Astrocyte (in vitro differentiated cells and primary cell): ENCODE data around the gene COQ9. TPM values are rescaled to one million over a fixed set of nuclear protein-coding genes. Genes with fewer than 3 reads are reported as not detected.

ENCODE experiments used
- DNase-seq: peaks from one replicate; pipeline ENCODE4 v3.0.0-alpha.2; 2010; ENCODE audit warnings: low read depth
- FAIRE-seq: peaks from 2 replicates; lab custom pipeline; 2011; peaks lifted over from hg19 to GRCh38; lab: Jason Lieb, UNC
- H2AFZ ChIP-seq: 2 replicates; pipeline ENCODE4 v1.6.0; 2012; ENCODE audit warnings: low read depth, low read length, inconsistent platforms
- H3K27ac ChIP-seq: 2 replicates; pipeline ENCODE4 v1.5.1; 2011; ENCODE audit warnings: low read depth, low read length, inconsistent platforms
- H3K27me3 ChIP-seq: 2 replicates; pipeline ENCODE4 v1.6.0; 2011; ENCODE audit warnings: low read length, inconsistent platforms; ENCODE audit not compliant: insufficient read depth
- H3K36me3 ChIP-seq: 2 replicates; pipeline ENCODE4 v1.5.1; 2011; ENCODE audit warnings: low read length, inconsistent platforms; ENCODE audit not compliant: insufficient read depth
- H3K4me1 ChIP-seq: 2 replicates; pipeline ENCODE4 v1.5.1; 2011; ENCODE audit warnings: low read length, inconsistent platforms; ENCODE audit not compliant: insufficient read depth
- H3K4me2 ChIP-seq: 2 replicates; pipeline ENCODE4 v1.6.0; 2012; ENCODE audit warnings: low read length, inconsistent platforms
- H3K4me3 ChIP-seq: 2 replicates; pipeline ENCODE4 v1.5.1; 2011; ENCODE audit warnings: low read depth, mild to moderate bottlenecking, low read length, inconsistent platforms; ENCODE audit not compliant: insufficient read depth
- H3K79me2 ChIP-seq: 2 replicates; pipeline ENCODE4 v1.6.0; 2012; ENCODE audit warnings: mild to moderate bottlenecking, low read length, inconsistent platforms; ENCODE audit not compliant: insufficient read depth
- H3K9ac ChIP-seq: 2 replicates; pipeline ENCODE4 v1.6.0; 2012; ENCODE audit warnings: mild to moderate bottlenecking, low read length, inconsistent platforms
- H3K9me3 ChIP-seq: 2 replicates; pipeline ENCODE4 v1.5.1; 2012; ENCODE audit warnings: low read depth, mild to moderate bottlenecking, low read length, inconsistent platforms; ENCODE audit not compliant: insufficient read depth
- H4K20me1 ChIP-seq: 2 replicates; pipeline ENCODE4 v1.6.0; 2012; ENCODE audit warnings: low read length, inconsistent platforms; ENCODE audit not compliant: insufficient read depth
- H3K27ac Mint-ChIP-seq: one replicate; pipeline ENCODE4 v1.8.0; 2021; ENCODE audit warnings: mild to moderate bottlenecking, mixed read lengths; ENCODE audit not compliant: unreplicated experiment
- H3K27me3 Mint-ChIP-seq: one replicate; pipeline ENCODE4 v1.8.0; 2021; ENCODE audit warnings: low read depth, mixed read lengths; ENCODE audit not compliant: unreplicated experiment
- H3K36me3 Mint-ChIP-seq: one replicate; pipeline ENCODE4 v1.8.0; 2021; ENCODE audit warnings: low read depth, mixed read lengths; ENCODE audit not compliant: unreplicated experiment
- H3K4me1 Mint-ChIP-seq: one replicate; pipeline ENCODE4 v1.8.0; 2021; ENCODE audit warnings: low read depth, mixed read lengths; ENCODE audit not compliant: unreplicated experiment
- H3K4me3 Mint-ChIP-seq: one replicate; pipeline ENCODE4 v1.8.0; 2021; ENCODE audit warnings: mild to moderate bottlenecking, moderate library complexity, mixed read lengths; ENCODE audit not compliant: unreplicated experiment
- H3K9me3 Mint-ChIP-seq: one replicate; pipeline ENCODE4 v1.8.0; 2021; ENCODE audit warnings: mild to moderate bottlenecking, mixed read lengths; ENCODE audit not compliant: unreplicated experiment
- EZH2 ChIP-seq: IDR thresholded peaks from 2 replicates; pipeline ENCODE4 v1.6.1; 2012; ENCODE audit warnings: mild to moderate bottlenecking, low read length, inconsistent platforms; ENCODE audit not compliant: insufficient read depth
- total RNA-seq: library from RNA; stranded (reverse); gene quantifications from 2 replicates; pipeline ENCODE4 v1.2.1, GENCODE V29; 2021
- TF ChIP-seq, protein P1 (sequence below): IDR thresholded peaks from 2 replicates; pipeline ENCODE4 v1.5.1; 2011; ENCODE audit warnings: low read depth, mild to moderate bottlenecking, inconsistent platforms, low read length, moderate library complexity; ENCODE audit not compliant: insufficient read depth

The COQ9 gene
- total RNA-seq, 1 donor from 2014 or later: 29.1 TPM

DNA sequence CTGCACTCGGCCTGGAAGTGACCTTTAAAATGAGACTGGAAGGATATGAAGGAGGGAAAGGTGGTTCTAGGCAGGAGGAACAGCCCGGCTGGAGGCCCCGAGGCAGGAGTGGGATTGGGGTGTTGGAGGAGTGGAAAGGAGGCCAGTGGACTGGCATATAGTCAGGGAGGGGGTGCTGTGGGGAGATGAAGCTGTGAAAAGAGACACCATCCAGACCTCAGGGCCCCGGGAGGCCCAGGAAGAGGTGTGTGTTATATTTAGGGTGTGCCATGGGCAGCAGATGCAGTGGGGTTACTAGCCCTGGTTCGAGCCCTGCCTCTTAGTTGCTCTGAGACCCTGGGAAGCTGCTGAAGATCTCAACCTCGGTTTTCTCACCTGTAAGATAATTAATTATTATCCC lies 57.9 kb downstream of the COQ9 start:
- Mint-ChIP-seq H3K9me3 (no peaks in the 10 kb centered on the region), H3K27me3 (peaks cover 42% of the 10 kb centered on the region), H3K4me1 (no peaks in the 10 kb centered on the region), H3K27ac (no peak overlapping the region), H3K4me3 (no peak overlapping the region), H3K36me3 (no peaks in the 10 kb centered on the region)
- H3K9me3 ChIP-seq: no peaks in the 10 kb centered on the region
- no peaks in the 10 kb centered on the region for H3K79me2 ChIP-seq
- H3K4me1 ChIP-seq: no peaks in the 10 kb centered on the region
- H3K4me3 ChIP-seq: no peak overlapping the region
- H3K36me3 ChIP-seq: no peaks in the 10 kb centered on the region
- H3K4me2 ChIP-seq: no peak overlapping the region
- H3K27ac ChIP-seq: no peak overlapping the region
- no peak overlapping the region for H2AFZ ChIP-seq
- no peak for FAIRE-seq
- DNase-seq: no peak
- H3K27me3 ChIP-seq: peaks cover 24% of the 10 kb centered on the region
- TF ChIP-seq, protein P1, sequence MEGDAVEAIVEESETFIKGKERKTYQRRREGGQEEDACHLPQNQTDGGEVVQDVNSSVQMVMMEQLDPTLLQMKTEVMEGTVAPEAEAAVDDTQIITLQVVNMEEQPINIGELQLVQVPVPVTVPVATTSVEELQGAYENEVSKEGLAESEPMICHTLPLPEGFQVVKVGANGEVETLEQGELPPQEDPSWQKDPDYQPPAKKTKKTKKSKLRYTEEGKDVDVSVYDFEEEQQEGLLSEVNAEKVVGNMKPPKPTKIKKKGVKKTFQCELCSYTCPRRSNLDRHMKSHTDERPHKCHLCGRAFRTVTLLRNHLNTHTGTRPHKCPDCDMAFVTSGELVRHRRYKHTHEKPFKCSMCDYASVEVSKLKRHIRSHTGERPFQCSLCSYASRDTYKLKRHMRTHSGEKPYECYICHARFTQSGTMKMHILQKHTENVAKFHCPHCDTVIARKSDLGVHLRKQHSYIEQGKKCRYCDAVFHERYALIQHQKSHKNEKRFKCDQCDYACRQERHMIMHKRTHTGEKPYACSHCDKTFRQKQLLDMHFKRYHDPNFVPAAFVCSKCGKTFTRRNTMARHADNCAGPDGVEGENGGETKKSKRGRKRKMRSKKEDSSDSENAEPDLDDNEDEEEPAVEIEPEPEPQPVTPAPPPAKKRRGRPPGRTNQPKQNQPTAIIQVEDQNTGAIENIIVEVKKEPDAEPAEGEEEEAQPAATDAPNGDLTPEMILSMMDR: no peak
- no peak for TF ChIP-seq EZH2
- H4K20me1 ChIP-seq: no peaks in the 10 kb centered on the region
- no peak overlapping the region for H3K9ac ChIP-seq

DNA sequence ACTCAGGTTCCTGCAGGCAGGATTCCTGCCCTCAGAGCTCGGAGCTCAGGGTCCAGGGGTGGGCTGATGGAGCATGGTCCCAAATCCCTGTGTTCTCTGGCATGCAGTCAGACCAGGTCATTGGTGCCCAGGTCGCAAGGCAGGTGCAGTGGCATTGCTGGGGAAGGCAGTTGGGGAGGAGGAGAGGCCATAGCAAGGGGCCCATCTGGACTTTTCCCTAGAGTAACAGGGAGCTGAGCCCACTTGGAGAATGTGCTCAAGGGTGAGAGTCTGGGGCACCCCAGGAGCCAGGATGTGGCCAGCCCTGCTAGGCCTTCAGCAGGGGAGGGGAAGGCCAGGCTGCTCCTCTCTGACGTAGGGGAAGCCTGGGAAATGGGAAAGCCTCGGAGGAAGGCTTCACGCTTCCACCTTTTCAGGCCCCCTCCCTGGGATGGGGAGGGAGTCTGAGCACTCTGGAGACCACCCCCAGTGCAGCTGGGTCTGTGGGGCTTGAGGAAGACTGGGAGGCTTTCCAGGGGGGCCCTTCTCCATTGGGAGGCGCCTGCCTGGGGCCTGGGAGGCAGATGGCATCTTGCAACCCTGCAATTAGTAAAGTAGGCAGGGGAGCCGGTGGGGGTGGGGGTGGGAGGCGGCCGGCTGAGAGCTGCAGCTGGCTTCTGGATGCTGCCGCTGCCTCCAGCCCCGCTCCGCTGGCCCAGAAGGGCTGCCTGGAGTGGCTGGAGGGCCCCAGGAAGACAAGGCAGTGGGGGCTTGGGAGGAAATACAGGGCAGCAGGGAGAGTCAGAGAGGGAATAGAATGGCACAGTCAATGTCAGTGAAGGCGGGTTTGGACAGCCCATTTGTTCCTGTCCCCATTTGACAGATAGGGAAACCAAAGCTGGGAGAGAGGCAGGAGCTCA lies 60.1 kb downstream of the COQ9 start:
- Histone ChIP-seq H3K4me3 (no peak overlapping the region), H3K9me3 (no peaks in the 10 kb centered on the region), H3K4me1 (no peaks in the 10 kb centered on the region), H3K27ac (no peak overlapping the region), H3K36me3 (no peaks in the 10 kb centered on the region), H3K9ac (no peak overlapping the region), H3K27me3 (peaks cover 24% of the 10 kb centered on the region), H2AFZ (no peak overlapping the region), H3K4me2 (no peak overlapping the region), H4K20me1 (no peaks in the 10 kb centered on the region), H3K79me2 (no peaks in the 10 kb centered on the region)
- H3K27me3 Mint-ChIP-seq: peaks cover 29% of the 10 kb centered on the region
- H3K9me3 Mint-ChIP-seq: no peaks in the 10 kb centered on the region
- H3K4me3 Mint-ChIP-seq: no peak overlapping the region
- no peaks in the 10 kb centered on the region for H3K36me3 Mint-ChIP-seq
- no peaks in the 10 kb centered on the region for H3K4me1 Mint-ChIP-seq
- DNase-seq: no peak
- no peak for FAIRE-seq
- TF ChIP-seq EZH2: no peak
- TF ChIP-seq, protein P1: no peak
- no peak overlapping the region for H3K27ac Mint-ChIP-seq

DNA sequence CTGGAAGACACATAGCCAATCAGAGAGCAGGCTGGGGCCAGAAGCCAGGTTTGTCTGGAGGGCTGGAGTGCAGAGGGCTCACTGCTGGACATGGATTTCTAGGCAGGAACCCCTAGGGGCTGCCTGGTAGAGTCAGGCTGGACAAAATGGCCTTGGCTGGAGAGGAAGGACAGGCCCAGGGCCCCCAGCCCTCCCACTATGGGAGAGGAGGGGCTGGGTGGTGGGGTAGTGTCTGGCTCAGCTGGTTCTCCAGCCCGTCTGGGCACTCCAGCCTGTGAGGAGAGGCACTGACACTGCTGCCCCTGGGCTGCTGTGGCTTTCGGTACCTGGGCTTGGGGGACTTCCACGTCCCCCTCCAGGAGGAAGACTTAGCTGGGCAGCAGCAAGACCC lies 60.8 kb downstream of the COQ9 start:
- Histone ChIP-seq H3K79me2 (no peaks in the 10 kb centered on the region), H3K36me3 (no peaks in the 10 kb centered on the region), H3K27me3 (peaks cover 19% of the 10 kb centered on the region), H3K4me1 (no peaks in the 10 kb centered on the region), H3K4me3 (no peak overlapping the region), H2AFZ (no peak overlapping the region), H3K27ac (no peak overlapping the region), H3K9ac (no peak overlapping the region), H4K20me1 (no peaks in the 10 kb centered on the region), H3K9me3 (no peaks in the 10 kb centered on the region), H3K4me2 (no peak overlapping the region)
- Mint-ChIP-seq H3K4me1 (no peaks in the 10 kb centered on the region), H3K27me3 (peaks cover 24% of the 10 kb centered on the region), H3K9me3 (no peaks in the 10 kb centered on the region), H3K4me3 (no peak overlapping the region), H3K27ac (no peak overlapping the region), H3K36me3 (no peaks in the 10 kb centered on the region)
- no peak for FAIRE-seq
- DNase-seq: no peak
- TF ChIP-seq, protein P1: no peak
- TF ChIP-seq EZH2: no peak
